ENCODE data around the gene KAZN.
A peak's percentile ranks its signal among the peaks of the same experiment; 100 is the strongest.

Gene KAZN

DNA sequence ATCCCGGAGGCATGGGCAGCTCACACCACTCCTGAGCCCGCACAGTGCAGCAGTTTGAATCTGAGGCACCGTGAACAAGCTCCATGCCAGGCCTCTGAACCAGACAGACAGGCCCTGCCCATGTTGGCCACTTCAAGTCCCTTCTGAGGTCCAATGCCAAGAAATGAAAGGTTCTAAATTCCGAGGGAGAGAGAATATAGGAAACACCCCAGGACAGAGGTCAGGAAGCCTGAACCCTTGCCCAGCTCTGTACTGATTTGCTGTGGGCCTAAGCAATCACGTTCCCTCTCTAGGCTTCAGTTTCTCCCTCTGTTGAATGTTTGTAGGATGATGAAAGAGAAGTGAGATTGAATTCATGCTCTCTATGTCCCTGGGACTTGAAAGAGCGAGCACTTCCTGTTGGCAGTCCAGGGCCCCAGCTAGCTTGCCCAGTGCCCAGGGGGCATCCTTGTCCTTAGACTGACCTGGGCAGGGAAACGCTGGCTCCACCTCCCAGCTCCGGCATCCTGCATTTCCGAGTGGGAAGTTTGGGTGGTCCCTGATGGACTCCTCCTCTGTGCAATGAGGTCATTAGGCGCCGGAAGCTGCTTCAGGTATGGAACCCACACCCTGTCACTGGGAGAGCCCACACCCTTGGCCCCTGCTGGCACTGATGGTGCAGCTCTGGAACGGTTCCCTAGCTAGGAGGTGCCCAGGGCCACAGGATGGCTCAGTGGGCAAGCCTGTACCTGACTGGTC, 312.7 kb downstream of the KAZN start:
- Mint-ChIP-seq H3K27ac (no peak overlapping the region), H3K36me3 (ENCODE audit: low read depth) (no peaks in the 10 kb centered on the region), H3K27me3 (ENCODE audit: low read depth, poor library complexity) (peaks cover 3% of the 10 kb centered on the region), H3K4me3 (no peak overlapping the region), H3K4me1 (peaks cover 70% of the 10 kb centered on the region), H3K9me3 (no peaks in the 10 kb centered on the region)
- no peak for TF ChIP-seq CTCF (IDR thresholded peaks at IDR 0.05)
- DNase-seq = no peak

GRCh38 chr1:14912839-14913481, 314.5 kb downstream of the KAZN start:
- Mint-ChIP-seq H3K27me3 (ENCODE audit: low read depth, poor library complexity) (peaks cover 7% of the 10 kb centered on the region), H3K9me3 (no peaks in the 10 kb centered on the region), H3K27ac (peak overlapping the region; percentile 78), H3K36me3 (ENCODE audit: low read depth) (no peaks in the 10 kb centered on the region), H3K4me1 (peaks cover 62% of the 10 kb centered on the region), H3K4me3 (no peak overlapping the region)
- no peak for TF ChIP-seq CTCF (IDR thresholded peaks at IDR 0.05)
- DNase-seq = no peak

- no peaks in the 10 kb centered on the region for H3K9me3 Mint-ChIP-seq
- no peaks in the 10 kb centered on the region for H3K36me3 Mint-ChIP-seq (ENCODE audit: low read depth)
- peak; percentile 37 for DNase-seq
- peaks cover 59% of the 10 kb centered on the region for H3K4me1 Mint-ChIP-seq
- no peak overlapping the region for H3K4me3 Mint-ChIP-seq
- TF ChIP-seq CTCF (IDR thresholded peaks at IDR 0.05) = no peak
- H3K27me3 Mint-ChIP-seq (ENCODE audit: low read depth, poor library complexity) = peaks cover 9% of the 10 kb centered on the region
- H3K27ac Mint-ChIP-seq = peak overlapping the region; percentile 75
Measured at GRCh38 chr1:14913482-14914177, 315.1 kb downstream of the KAZN start.

DNA sequence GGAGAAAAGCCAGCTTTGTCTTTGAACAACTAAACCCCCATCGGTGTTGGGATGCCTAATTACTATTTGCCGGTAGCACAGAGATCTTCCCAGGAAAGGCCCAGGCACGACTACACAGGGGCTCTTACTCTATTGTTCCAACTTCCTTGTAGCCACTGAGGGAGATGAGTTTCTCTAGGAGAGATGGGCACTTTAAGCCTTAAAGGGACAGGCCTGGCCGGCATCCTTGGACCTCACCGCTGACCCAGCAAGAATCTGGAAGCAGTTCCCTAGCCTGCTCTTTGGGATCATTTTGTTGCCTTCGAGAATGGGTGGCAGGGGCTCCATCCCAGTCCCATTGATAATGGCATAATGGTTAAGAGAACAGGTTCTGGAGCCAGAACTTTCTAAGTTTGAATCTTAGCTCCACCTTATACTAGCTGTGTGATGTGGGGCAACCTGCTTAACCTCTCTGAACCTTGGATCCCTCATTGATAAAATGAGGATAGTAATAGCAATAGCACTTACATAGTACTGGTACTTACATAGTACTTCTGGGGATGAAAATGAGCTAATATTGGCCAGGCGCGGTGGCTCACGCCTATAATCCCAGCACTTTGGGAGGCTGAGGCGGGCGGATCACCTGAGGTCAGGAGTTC, 316.0 kb downstream of the KAZN start:
- peaks cover 6% of the 10 kb centered on the region for H3K27me3 Mint-ChIP-seq (ENCODE audit: low read depth, poor library complexity)
- no peak overlapping the region for H3K4me3 Mint-ChIP-seq
- peaks cover 59% of the 10 kb centered on the region for H3K4me1 Mint-ChIP-seq
- H3K27ac Mint-ChIP-seq = no peak overlapping the region
- no peaks in the 10 kb centered on the region for H3K36me3 Mint-ChIP-seq (ENCODE audit: low read depth)
- H3K9me3 Mint-ChIP-seq = no peaks in the 10 kb centered on the region
- TF ChIP-seq CTCF (IDR thresholded peaks at IDR 0.05) = no peak
- DNase-seq = no peak

GRCh38 chr1:14915356-14916054, 317.0 kb downstream of the KAZN start:
- no peak overlapping the region for H3K27ac Mint-ChIP-seq
- peak; percentile 79 for DNase-seq
- no peak overlapping the region for H3K4me3 Mint-ChIP-seq
- peak; percentile 95 for TF ChIP-seq CTCF (IDR thresholded peaks at IDR 0.05)
- peaks cover 6% of the 10 kb centered on the region for H3K27me3 Mint-ChIP-seq (ENCODE audit: low read depth, poor library complexity)
- H3K4me1 Mint-ChIP-seq = peaks cover 54% of the 10 kb centered on the region
- H3K36me3 Mint-ChIP-seq (ENCODE audit: low read depth) = no peaks in the 10 kb centered on the region
- H3K9me3 Mint-ChIP-seq = no peaks in the 10 kb centered on the region

Data from nephron progenitor cell (in vitro differentiated cells).